Fibroblast of the conjunctiva (primary cell): ENCODE measurements around the gene LARGE2.
"Not testable (repeated sequence)": the region's sequence is repeated elsewhere in the genome, so short reads cannot be mapped to it uniquely, and the experiment has no call there.

Source experiments
- DNase-seq: peaks from one replicate; pipeline ENCODE4 v3.0.0-alpha.2; 2010; ENCODE audit warnings: low read depth

LARGE2 gene

GRCh38 chr11:45896422-45896984, 26.0 kb upstream of the LARGE2 start:
- DNase-seq: no peak

GRCh38 chr11:45897556-45897955, 24.9 kb upstream of the LARGE2 start:
- no peak for DNase-seq

- DNase-seq: no peak
Observed at GRCh38 chr11:45899086-45899447, 23.4 kb upstream of the LARGE2 start.

- peak; percentile 80 for DNase-seq
Observed at GRCh38 chr11:45899448-45900174, 22.8 kb upstream of the LARGE2 start.

GRCh38 chr11:45900175-45900800, 22.2 kb upstream of the LARGE2 start:
- DNase-seq: not testable (repeated sequence)

GRCh38 chr11:45900916-45901617, 21.4 kb upstream of the LARGE2 start:
- no peak for DNase-seq

GRCh38 chr11:45901626-45902025, 20.8 kb upstream of the LARGE2 start:
- DNase-seq: no peak

- DNase-seq: no peak
Observed at GRCh38 chr11:45902452-45903380, 19.7 kb upstream of the LARGE2 start.

GRCh38 chr11:45904309-45904915, 18.0 kb upstream of the LARGE2 start:
- no peak for DNase-seq

- DNase-seq: no peak
Observed at GRCh38 chr11:45905095-45905494, 17.4 kb upstream of the LARGE2 start.

GRCh38 chr11:45905576-45905975, 16.9 kb upstream of the LARGE2 start:
- not testable (repeated sequence) for DNase-seq

- DNase-seq: no peak
Observed at GRCh38 chr11:45906096-45906682, 16.3 kb upstream of the LARGE2 start.

GRCh38 chr11:45906965-45907611, 15.4 kb upstream of the LARGE2 start, which contains the start of gene FREY1:
Gene FREY1, minus strand, starts transcription at chr11:45907271. Its CDS starts 26 bp downstream, at chr11:45907245.
- DNase-seq: no peak

GRCh38 chr11:45907911-45908370, 14.5 kb upstream of the LARGE2 start:
- DNase-seq: no peak

GRCh38 chr11:45909594-45910475, 12.6 kb upstream of the LARGE2 start:
- DNase-seq: no peak

GRCh38 chr11:45910623-45911022, 11.8 kb upstream of the LARGE2 start:
- no peak for DNase-seq

GRCh38 chr11:45913514-45913913, 8.9 kb upstream of the LARGE2 start:
- DNase-seq: no peak

- no peak for DNase-seq
Observed at GRCh38 chr11:45913942-45914635, 8.4 kb upstream of the LARGE2 start.

- no peak for DNase-seq
Observed at GRCh38 chr11:45915446-45915845, 7.0 kb upstream of the LARGE2 start.
